ENCODE measurements around the gene USP10. TPM values are rescaled to one million over a fixed set of nuclear protein-coding genes. Genes with fewer than 3 reads are reported as not detected.
A peak's percentile ranks its signal among the peaks of the same experiment; 100 is the strongest.

The USP10 gene
- total and polyA plus RNA-seq, 2 donors (not counting 1 experiment from before 2014, with no cell fraction given) = 48.6 to 59.1 TPM

DNA sequence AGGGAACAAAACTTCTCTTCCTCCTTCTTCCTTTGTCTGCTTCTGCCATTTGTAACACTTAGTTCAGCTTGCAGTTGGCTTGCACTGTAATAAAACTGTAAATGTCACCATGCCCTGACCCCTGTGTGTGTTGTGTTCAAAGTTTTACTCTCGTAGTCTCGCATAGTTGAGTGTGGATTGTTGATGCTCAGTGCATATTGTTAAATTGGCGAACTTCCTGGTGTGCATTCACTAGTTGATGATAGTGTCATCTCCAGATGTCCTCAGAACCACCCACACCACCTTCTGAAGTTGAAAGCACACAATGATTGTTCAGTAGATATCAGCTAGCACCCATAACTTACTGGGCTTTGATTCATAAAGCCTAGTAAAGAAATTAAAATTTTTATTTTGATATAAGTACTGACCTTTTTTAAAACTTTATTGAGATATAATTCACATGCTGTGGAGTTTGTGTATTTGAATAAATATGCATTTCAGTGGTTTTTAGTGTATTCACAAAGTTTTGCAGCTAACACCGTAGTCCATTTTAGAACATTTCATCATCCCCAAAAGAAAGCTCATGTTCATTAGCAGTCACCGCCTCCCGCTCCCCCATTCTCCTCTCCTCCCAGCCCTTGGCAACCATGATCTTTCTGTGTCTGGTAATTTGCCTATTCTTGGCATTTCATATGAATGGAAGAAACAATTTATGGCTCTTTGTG is 25.0 kb downstream of the USP10 start:
- peak overlapping the region; percentile 33 for H3K4me2 ChIP-seq (ENCODE audit: extremely low read depth, insufficient read depth, low read length)
- TF ChIP-seq, protein P1, sequence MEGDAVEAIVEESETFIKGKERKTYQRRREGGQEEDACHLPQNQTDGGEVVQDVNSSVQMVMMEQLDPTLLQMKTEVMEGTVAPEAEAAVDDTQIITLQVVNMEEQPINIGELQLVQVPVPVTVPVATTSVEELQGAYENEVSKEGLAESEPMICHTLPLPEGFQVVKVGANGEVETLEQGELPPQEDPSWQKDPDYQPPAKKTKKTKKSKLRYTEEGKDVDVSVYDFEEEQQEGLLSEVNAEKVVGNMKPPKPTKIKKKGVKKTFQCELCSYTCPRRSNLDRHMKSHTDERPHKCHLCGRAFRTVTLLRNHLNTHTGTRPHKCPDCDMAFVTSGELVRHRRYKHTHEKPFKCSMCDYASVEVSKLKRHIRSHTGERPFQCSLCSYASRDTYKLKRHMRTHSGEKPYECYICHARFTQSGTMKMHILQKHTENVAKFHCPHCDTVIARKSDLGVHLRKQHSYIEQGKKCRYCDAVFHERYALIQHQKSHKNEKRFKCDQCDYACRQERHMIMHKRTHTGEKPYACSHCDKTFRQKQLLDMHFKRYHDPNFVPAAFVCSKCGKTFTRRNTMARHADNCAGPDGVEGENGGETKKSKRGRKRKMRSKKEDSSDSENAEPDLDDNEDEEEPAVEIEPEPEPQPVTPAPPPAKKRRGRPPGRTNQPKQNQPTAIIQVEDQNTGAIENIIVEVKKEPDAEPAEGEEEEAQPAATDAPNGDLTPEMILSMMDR (conservative IDR thresholded peaks at IDR 0.05 in 1 of 2, IDR thresholded peaks at IDR 0.05 in 1 of 2; ENCODE audit: low read depth in 1 of 2, low read length in 2 of 2) = no peak
- TF ChIP-seq EZH2 (IDR thresholded peaks at IDR 0.05; ENCODE audit: low read length, missing control alignments) = no peak
- no peaks in the 10 kb centered on the region for H3K36me3 ChIP-seq (ENCODE audit: control insufficient read depth, insufficient read depth, low read length)
- H3K9me3 ChIP-seq (ENCODE audit: control insufficient read depth, insufficient read depth, low read depth, low read length) = no peaks in the 10 kb centered on the region
- no peak overlapping the region for H2AFZ ChIP-seq (ENCODE audit: low read length)
- no peaks in the 10 kb centered on the region for H4K20me1 ChIP-seq (ENCODE audit: control insufficient read depth, extremely low read depth, insufficient read depth, low read length)
- DNase-seq (ENCODE audit: low read depth in 2 of 2) = peak; percentile 49 to 56
- no peak overlapping the region for H3K4me3 ChIP-seq (replicated peaks in 1 of 4; ENCODE audit: control extremely low read depth in 1 of 4, insufficient read depth in 1 of 4, low read depth in 3 of 4, low read length in 4 of 4)
- no peaks in the 10 kb centered on the region for H3K27me3 ChIP-seq (ENCODE audit: control insufficient read depth, insufficient read depth, low read length)
- peaks cover 92% of the 10 kb centered on the region for H3K79me2 ChIP-seq (ENCODE audit: control insufficient read depth, insufficient read depth, low read length)
- no peak overlapping the region for H3K27ac ChIP-seq (ENCODE audit: insufficient read depth, low read length)
- peaks cover 18% of the 10 kb centered on the region for H3K4me1 ChIP-seq (ENCODE audit: control insufficient read depth, extremely low read depth, insufficient read depth, low read length)
- H3K9ac ChIP-seq (ENCODE audit: insufficient read depth, low read length) = no peak overlapping the region

- Histone ChIP-seq H3K4me1 (ENCODE audit: control insufficient read depth, extremely low read depth, insufficient read depth, low read length) (peaks cover 18% of the 10 kb centered on the region), H3K9me3 (ENCODE audit: control insufficient read depth, insufficient read depth, low read depth, low read length) (no peaks in the 10 kb centered on the region), H3K27me3 (ENCODE audit: control insufficient read depth, insufficient read depth, low read length) (no peaks in the 10 kb centered on the region), H3K79me2 (ENCODE audit: control insufficient read depth, insufficient read depth, low read length) (peaks cover 89% of the 10 kb centered on the region), H3K36me3 (ENCODE audit: control insufficient read depth, insufficient read depth, low read length) (no peaks in the 10 kb centered on the region), H2AFZ (ENCODE audit: low read length) (no peak overlapping the region), H3K4me3 (replicated peaks in 1 of 4; ENCODE audit: control extremely low read depth in 1 of 4, insufficient read depth in 1 of 4, low read depth in 3 of 4, low read length in 4 of 4) (no peak overlapping the region), H3K27ac (ENCODE audit: insufficient read depth, low read length) (no peak overlapping the region), H3K9ac (ENCODE audit: insufficient read depth, low read length) (no peak overlapping the region), H3K4me2 (ENCODE audit: extremely low read depth, insufficient read depth, low read length) (no peak overlapping the region), H4K20me1 (ENCODE audit: control insufficient read depth, extremely low read depth, insufficient read depth, low read length) (no peaks in the 10 kb centered on the region)
- no peak for DNase-seq (ENCODE audit: low read depth in 2 of 2)
- TF ChIP-seq, protein P1 (conservative IDR thresholded peaks at IDR 0.05 in 1 of 2, IDR thresholded peaks at IDR 0.05 in 1 of 2; ENCODE audit: low read depth in 1 of 2, low read length in 2 of 2) = no peak
- no peak for TF ChIP-seq EZH2 (IDR thresholded peaks at IDR 0.05; ENCODE audit: low read length, missing control alignments)
Observed at GRCh38 chr16:84725481-84726078, 25.8 kb downstream of the USP10 start.

GRCh38 chr16:84726079-84726668 is 26.4 kb downstream of the USP10 start:
- H2AFZ ChIP-seq (ENCODE audit: low read length) = no peak overlapping the region
- DNase-seq (ENCODE audit: low read depth in 2 of 2) = peak; percentile 61 to 86
- peak overlapping the region; percentile 44 for H3K27ac ChIP-seq (ENCODE audit: insufficient read depth, low read length)
- peaks cover 83% of the 10 kb centered on the region for H3K79me2 ChIP-seq (ENCODE audit: control insufficient read depth, insufficient read depth, low read length)
- no peaks in the 10 kb centered on the region for H4K20me1 ChIP-seq (ENCODE audit: control insufficient read depth, extremely low read depth, insufficient read depth, low read length)
- H3K4me1 ChIP-seq (ENCODE audit: control insufficient read depth, extremely low read depth, insufficient read depth, low read length) = peaks cover 18% of the 10 kb centered on the region
- peak overlapping the region; percentile 44 for H3K4me2 ChIP-seq (ENCODE audit: extremely low read depth, insufficient read depth, low read length)
- TF ChIP-seq, protein P1 (conservative IDR thresholded peaks at IDR 0.05 in 1 of 2, IDR thresholded peaks at IDR 0.05 in 1 of 2; ENCODE audit: low read depth in 1 of 2, low read length in 2 of 2) = peak; percentile 88
- TF ChIP-seq EZH2 (IDR thresholded peaks at IDR 0.05; ENCODE audit: low read length, missing control alignments) = no peak
- no peak overlapping the region for H3K9ac ChIP-seq (ENCODE audit: insufficient read depth, low read length)
- H3K36me3 ChIP-seq (ENCODE audit: control insufficient read depth, insufficient read depth, low read length) = no peaks in the 10 kb centered on the region
- H3K9me3 ChIP-seq (ENCODE audit: control insufficient read depth, insufficient read depth, low read depth, low read length) = no peaks in the 10 kb centered on the region
- H3K4me3 ChIP-seq (replicated peaks in 1 of 4; ENCODE audit: control extremely low read depth in 1 of 4, insufficient read depth in 1 of 4, low read depth in 3 of 4, low read length in 4 of 4) = no peak overlapping the region
- no peaks in the 10 kb centered on the region for H3K27me3 ChIP-seq (ENCODE audit: control insufficient read depth, insufficient read depth, low read length)
